Measurements from ENCODE around the gene TFDP1. TPM values are rescaled to one million over a fixed set of nuclear protein-coding genes. Genes with fewer than 3 reads are reported as not detected.

Gene TFDP1
- total and polyA plus RNA-seq, 2 donors (not counting 1 experiment from before 2014, with no cell fraction given), result 44.8 to 115 TPM

DNA sequence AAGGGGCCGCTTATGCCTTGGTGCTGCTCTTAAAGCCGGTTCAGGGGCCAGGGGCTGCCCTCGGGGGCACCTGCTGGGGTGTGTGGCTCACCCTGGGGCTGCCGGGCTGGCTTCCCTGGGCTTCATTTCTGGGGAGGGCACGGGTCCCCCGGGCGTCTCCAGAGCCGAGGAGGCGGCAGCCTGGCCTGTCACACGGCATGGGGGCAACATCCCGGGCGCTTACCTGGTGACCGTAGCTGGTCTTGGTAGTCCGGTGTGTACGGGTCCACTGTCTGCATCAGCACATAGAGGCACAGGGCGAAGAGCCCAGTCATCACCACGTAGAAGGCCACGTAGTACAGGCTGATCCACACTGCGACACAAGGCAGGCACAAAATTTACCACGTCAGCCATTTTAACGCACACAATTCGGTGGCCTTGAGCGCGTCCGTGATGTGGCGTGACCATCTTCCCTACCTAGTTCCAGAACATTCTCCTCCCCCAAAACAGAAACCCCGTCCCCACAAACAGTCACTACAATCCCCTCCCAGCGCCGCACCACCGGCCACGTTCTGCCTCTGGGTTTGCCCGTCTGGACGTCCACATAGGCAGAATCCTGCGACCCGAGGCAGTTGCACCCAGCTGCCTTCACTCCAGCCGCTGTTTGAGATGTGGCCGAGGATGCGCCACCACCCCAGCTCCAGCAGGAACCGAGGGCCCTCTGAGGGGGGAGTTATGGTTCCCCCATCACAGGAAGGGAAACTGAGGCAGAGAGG, 70.2 kb downstream of the TFDP1 start:
- Histone ChIP-seq H4K20me1 (ENCODE audit: control insufficient read depth, extremely low read depth, insufficient read depth, low read length) (no peaks in the 10 kb centered on the region), H3K79me2 (ENCODE audit: control insufficient read depth, insufficient read depth, low read length) (no peaks in the 10 kb centered on the region), H3K27me3 (ENCODE audit: control insufficient read depth, insufficient read depth, low read length) (no peaks in the 10 kb centered on the region), H3K4me3 (replicated peaks in 1 of 4; ENCODE audit: control extremely low read depth in 1 of 4, insufficient read depth in 1 of 4, low read depth in 3 of 4, low read length in 4 of 4) (no peak overlapping the region), H3K36me3 (ENCODE audit: control insufficient read depth, insufficient read depth, low read length) (no peaks in the 10 kb centered on the region), H3K4me2 (ENCODE audit: extremely low read depth, insufficient read depth, low read length) (no peak overlapping the region), H3K9ac (ENCODE audit: insufficient read depth, low read length) (no peak overlapping the region), H3K27ac (ENCODE audit: insufficient read depth, low read length) (no peak overlapping the region), H2AFZ (ENCODE audit: low read length) (no peak overlapping the region), H3K9me3 (ENCODE audit: control insufficient read depth, insufficient read depth, low read depth, low read length) (no peaks in the 10 kb centered on the region), H3K4me1 (ENCODE audit: control insufficient read depth, extremely low read depth, insufficient read depth, low read length) (no peaks in the 10 kb centered on the region)
- no peak for DNase-seq (ENCODE audit: low read depth in 2 of 2)
- no peak for TF ChIP-seq EZH2 (IDR thresholded peaks at IDR 0.05; ENCODE audit: low read length, missing control alignments)
- TF ChIP-seq, protein P1, sequence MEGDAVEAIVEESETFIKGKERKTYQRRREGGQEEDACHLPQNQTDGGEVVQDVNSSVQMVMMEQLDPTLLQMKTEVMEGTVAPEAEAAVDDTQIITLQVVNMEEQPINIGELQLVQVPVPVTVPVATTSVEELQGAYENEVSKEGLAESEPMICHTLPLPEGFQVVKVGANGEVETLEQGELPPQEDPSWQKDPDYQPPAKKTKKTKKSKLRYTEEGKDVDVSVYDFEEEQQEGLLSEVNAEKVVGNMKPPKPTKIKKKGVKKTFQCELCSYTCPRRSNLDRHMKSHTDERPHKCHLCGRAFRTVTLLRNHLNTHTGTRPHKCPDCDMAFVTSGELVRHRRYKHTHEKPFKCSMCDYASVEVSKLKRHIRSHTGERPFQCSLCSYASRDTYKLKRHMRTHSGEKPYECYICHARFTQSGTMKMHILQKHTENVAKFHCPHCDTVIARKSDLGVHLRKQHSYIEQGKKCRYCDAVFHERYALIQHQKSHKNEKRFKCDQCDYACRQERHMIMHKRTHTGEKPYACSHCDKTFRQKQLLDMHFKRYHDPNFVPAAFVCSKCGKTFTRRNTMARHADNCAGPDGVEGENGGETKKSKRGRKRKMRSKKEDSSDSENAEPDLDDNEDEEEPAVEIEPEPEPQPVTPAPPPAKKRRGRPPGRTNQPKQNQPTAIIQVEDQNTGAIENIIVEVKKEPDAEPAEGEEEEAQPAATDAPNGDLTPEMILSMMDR (conservative IDR thresholded peaks at IDR 0.05 in 1 of 2, IDR thresholded peaks at IDR 0.05 in 1 of 2; ENCODE audit: low read depth in 1 of 2, low read length in 2 of 2), result no peak

DNA sequence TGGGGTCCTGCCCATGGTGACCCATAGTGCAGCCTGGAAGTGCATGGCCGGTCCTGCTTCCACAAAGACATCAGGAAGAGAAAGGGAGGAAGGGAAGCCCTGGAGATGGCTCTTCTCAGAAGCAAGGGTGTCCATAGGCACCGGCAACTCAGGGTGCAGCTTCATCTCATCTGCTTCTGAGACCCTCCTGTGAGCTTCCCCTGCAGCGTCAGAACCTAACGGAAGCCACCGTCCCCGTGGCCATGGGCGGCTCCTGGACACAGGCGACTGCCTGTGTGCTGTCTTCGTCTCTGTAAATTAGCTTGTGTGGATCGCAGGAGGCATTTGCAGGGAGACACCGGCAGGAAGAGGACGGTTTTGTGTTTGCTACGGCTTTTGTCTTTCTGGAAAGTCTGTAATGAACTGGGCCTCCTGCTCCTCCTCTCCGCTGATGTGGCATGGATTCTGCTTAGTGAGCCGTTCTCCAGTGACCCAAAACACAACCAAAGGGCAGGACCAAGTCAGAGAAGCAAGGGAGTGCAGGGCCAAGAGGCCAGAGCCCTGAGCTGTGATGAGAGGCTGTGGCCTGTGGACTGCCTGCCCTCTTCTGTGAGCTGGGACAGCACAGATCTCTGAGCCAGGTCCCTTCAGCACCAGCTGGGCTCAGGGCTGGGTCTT, 70.9 kb downstream of the TFDP1 start:
- Histone ChIP-seq H3K4me3 (replicated peaks in 1 of 4; ENCODE audit: control extremely low read depth in 1 of 4, insufficient read depth in 1 of 4, low read depth in 3 of 4, low read length in 4 of 4) (no peak overlapping the region), H3K79me2 (ENCODE audit: control insufficient read depth, insufficient read depth, low read length) (no peaks in the 10 kb centered on the region), H3K27ac (ENCODE audit: insufficient read depth, low read length) (no peak overlapping the region), H3K27me3 (ENCODE audit: control insufficient read depth, insufficient read depth, low read length) (no peaks in the 10 kb centered on the region), H3K9me3 (ENCODE audit: control insufficient read depth, insufficient read depth, low read depth, low read length) (no peaks in the 10 kb centered on the region), H3K4me1 (ENCODE audit: control insufficient read depth, extremely low read depth, insufficient read depth, low read length) (no peaks in the 10 kb centered on the region), H3K36me3 (ENCODE audit: control insufficient read depth, insufficient read depth, low read length) (no peaks in the 10 kb centered on the region), H4K20me1 (ENCODE audit: control insufficient read depth, extremely low read depth, insufficient read depth, low read length) (no peaks in the 10 kb centered on the region), H3K4me2 (ENCODE audit: extremely low read depth, insufficient read depth, low read length) (no peak overlapping the region), H2AFZ (ENCODE audit: low read length) (no peak overlapping the region), H3K9ac (ENCODE audit: insufficient read depth, low read length) (no peak overlapping the region)
- no peak for TF ChIP-seq EZH2 (IDR thresholded peaks at IDR 0.05; ENCODE audit: low read length, missing control alignments)
- TF ChIP-seq, protein P1 (conservative IDR thresholded peaks at IDR 0.05 in 1 of 2, IDR thresholded peaks at IDR 0.05 in 1 of 2; ENCODE audit: low read depth in 1 of 2, low read length in 2 of 2), result no peak
- no peak for DNase-seq (ENCODE audit: low read depth in 2 of 2)

DNA sequence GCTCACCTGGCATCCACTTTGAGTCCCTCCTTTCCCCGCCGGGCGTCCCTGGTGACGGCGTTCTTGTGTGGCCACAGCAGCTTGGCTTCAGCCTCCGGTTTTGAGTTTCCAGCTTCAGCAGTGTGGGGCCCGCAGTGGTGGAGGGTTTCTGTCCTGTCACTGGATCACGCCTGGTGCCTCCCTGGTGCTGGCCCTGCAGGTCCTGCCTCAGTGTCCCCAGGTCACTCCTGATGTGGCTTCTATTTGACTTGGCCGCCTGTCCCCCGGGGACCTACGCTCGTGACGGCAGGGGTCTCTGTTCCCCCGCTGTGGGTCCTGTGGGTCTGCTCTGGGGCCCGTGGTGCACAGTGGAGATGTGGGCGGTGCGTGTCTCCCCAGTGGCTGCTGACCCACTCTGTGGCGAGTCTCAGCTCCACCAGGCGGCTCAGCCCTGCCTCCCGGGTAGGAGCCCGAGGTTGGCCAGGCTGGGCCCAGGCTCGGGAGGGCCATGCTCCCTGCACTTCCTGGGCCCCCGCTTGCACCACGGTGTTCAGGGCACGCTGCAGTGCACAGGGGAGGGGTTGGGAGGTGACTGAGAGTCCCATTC, 71.5 kb downstream of the TFDP1 start:
- H3K27ac ChIP-seq (ENCODE audit: insufficient read depth, low read length), result no peak overlapping the region
- H3K36me3 ChIP-seq (ENCODE audit: control insufficient read depth, insufficient read depth, low read length), result no peaks in the 10 kb centered on the region
- H4K20me1 ChIP-seq (ENCODE audit: control insufficient read depth, extremely low read depth, insufficient read depth, low read length), result no peaks in the 10 kb centered on the region
- H3K9me3 ChIP-seq (ENCODE audit: control insufficient read depth, insufficient read depth, low read depth, low read length), result no peaks in the 10 kb centered on the region
- no peak overlapping the region for H2AFZ ChIP-seq (ENCODE audit: low read length)
- H3K79me2 ChIP-seq (ENCODE audit: control insufficient read depth, insufficient read depth, low read length), result no peaks in the 10 kb centered on the region
- H3K4me3 ChIP-seq (replicated peaks in 1 of 4; ENCODE audit: control extremely low read depth in 1 of 4, insufficient read depth in 1 of 4, low read depth in 3 of 4, low read length in 4 of 4), result no peak overlapping the region
- H3K27me3 ChIP-seq (ENCODE audit: control insufficient read depth, insufficient read depth, low read length), result no peaks in the 10 kb centered on the region
- DNase-seq (ENCODE audit: low read depth in 2 of 2), result no peak
- H3K4me2 ChIP-seq (ENCODE audit: extremely low read depth, insufficient read depth, low read length), result no peak overlapping the region
- TF ChIP-seq, protein P1 (conservative IDR thresholded peaks at IDR 0.05 in 1 of 2, IDR thresholded peaks at IDR 0.05 in 1 of 2; ENCODE audit: low read depth in 1 of 2, low read length in 2 of 2), result no peak
- no peak for TF ChIP-seq EZH2 (IDR thresholded peaks at IDR 0.05; ENCODE audit: low read length, missing control alignments)
- no peak overlapping the region for H3K9ac ChIP-seq (ENCODE audit: insufficient read depth, low read length)
- H3K4me1 ChIP-seq (ENCODE audit: control insufficient read depth, extremely low read depth, insufficient read depth, low read length), result no peaks in the 10 kb centered on the region

Measured in fibroblast of lung (primary cell).